Dermis blood vessel endothelial cell (primary cell): ENCODE measurements around the gene INPP5D. TPM values are rescaled to one million over a fixed set of nuclear protein-coding genes. Genes with fewer than 3 reads are reported as not detected.
"Not testable (repeated sequence)": the region's sequence is repeated elsewhere in the genome, so short reads cannot be mapped to it uniquely, and the experiment has no call there.

Source experiments
- DNase-seq: peaks from one replicate; pipeline ENCODE4 v3.0.0; 2010
- total RNA-seq: library from RNA; depleted of rRNA; stranded (reverse); fragments of >200 nt; gene quantifications from 2 replicates; pipeline ENCODE4 v1.2.3, GENCODE V29; 2014

Gene INPP5D
- total RNA-seq, 1 donor from 2014 or later: 45.3 TPM

DNA sequence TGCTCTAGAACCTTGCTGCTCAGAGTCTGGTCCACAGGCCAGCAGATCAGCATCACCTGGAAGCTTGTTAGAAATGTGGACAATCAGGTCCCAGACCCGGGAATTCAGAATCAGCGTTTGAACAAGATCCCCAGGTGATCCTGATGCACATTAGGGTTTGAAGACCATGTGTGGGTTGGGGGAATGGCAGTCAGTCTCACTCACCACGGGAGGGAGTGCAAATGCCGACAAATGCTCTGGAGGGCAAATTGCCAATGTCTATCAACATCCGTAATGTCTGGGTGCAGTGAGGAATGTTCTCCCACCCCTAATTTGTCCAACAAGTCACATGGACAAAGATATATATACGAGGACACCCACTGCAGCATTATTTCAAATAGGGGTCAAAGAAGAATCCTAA is 34.5 kb downstream of the INPP5D start:
- DNase-seq: peak; percentile 19

DNA sequence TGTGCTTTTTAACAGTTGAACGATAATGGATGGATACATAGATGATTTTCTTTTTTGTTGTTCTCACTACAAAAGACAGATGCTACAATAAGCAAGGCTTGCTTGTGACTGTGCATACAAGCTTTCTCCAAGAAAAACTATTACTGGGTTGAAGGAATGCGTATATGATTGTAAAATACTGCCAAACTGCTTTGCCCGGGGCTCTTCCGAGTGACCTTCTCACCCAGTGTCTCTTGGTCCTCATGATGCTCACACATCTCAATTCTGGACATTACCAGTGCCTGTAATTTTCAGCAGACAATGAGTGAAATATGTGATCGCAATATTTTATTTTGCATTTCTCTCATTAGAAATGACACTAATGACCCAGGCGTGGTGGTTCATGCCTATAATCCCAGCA is 35.9 kb downstream of the INPP5D start:
- no peak for DNase-seq

DNA sequence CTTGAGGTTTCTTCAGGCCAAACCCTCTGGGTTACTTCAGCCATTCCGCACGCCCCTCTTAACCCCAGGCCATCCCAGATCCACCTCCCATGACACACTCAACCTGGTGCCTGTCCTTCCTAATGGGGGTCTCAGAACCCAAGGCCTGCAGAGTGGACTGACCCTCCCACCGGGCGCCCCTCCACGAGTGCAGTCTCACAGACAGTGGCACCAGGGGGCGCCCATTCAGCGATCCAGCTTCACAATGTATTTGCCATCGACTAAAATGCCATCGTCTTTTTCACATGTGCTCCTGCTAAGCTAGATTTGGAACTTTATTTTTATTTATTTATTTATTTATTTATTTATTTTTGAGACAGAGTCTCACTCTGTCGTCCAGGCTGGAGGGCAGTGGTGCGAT is 38.5 kb downstream of the INPP5D start:
- DNase-seq: peak; percentile 21

DNA sequence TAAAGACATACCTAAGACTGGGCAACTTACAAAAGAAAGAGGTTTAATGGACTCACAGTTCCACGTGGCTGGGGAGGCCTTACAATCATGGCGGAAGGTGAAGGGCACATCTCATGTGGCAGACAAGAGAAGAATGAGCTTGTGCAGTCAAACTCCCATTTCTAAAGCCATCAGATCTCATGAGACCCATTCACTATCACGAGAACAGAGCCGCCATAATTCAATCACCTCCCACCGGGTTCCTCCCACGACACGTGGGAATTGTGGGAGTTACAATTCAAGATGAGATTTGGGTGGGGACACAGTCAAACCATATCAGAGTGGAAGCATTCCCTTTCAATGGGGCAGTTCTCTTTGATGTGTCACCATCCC is 39.7 kb downstream of the INPP5D start:
- DNase-seq: not testable (repeated sequence)

DNA sequence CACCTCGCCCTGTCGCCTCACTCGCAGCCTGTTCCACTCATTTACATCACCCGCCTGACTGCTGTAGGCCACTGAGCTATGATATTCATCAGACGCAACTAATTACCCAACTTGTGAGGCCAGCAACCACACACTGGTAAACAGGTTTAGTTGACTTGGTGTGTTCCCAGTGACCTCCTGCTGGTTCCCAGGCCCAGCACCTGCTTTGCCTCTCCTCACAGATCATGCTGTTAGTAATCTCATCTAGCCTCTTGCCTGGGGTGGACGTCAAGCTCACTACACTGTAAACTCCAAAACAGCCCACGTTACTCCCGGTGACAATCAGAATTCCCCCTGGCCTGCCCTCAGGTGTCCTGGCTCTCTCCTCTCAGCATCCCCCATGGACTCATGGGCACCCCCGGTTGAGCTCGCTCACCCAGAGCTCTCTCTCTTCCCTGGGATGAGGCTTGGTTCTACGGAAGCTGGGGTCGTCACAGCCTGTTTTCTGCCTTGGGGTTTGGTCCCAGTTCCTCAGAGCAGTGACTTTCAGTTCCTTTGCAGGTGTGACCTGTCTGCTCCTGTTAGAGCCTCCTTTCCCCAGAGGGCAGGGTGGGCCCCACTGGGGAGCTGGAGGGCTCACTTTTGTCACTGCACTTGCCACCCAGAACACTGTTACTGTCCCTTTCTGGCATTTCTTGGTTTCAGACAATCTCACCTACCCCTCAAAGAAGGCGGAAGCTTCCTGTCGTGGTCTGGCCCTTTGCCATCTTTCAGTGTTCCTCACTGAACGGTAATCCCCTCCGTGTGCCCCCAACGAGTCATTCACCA is 40.3 kb downstream of the INPP5D start:
- DNase-seq: no peak

DNA sequence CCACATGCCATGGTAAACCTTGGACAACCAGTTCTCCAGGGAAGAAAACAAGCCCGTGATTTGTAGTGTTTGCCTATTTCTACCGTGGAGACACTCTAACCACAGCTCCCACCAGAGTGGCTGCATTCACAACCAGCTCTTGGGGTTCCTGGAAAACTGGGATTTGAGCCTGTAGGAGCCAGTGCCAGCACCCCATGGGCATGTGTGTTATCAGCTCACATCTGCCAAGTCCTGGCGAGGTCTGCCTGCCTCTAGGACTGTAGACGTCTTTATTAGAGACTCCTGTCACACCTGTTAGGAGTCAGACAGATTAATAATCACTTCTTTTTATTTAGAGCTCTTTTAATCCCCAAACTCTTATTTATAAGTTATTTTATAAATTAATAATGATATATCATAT is 41.0 kb downstream of the INPP5D start:
- no peak for DNase-seq

DNA sequence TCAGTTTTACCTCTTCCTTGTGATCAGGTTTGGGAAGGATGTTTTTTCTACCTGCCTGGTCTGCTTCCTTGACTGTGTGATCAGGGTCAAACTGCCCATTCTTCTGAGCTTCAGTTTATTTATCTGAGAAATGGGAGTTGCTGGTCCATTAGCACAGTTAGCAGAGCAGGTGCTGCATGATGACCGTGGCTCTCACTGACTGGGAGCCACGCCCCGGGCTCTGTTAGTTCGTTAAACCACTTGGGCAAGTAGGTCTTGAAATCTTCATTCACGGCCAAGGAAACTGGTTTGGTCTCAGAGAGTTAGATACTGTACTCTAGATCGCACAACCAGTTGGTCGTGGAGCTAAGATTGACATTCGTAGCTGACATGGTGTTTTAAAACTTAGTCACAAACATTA is 41.7 kb downstream of the INPP5D start:
- DNase-seq: no peak

DNA sequence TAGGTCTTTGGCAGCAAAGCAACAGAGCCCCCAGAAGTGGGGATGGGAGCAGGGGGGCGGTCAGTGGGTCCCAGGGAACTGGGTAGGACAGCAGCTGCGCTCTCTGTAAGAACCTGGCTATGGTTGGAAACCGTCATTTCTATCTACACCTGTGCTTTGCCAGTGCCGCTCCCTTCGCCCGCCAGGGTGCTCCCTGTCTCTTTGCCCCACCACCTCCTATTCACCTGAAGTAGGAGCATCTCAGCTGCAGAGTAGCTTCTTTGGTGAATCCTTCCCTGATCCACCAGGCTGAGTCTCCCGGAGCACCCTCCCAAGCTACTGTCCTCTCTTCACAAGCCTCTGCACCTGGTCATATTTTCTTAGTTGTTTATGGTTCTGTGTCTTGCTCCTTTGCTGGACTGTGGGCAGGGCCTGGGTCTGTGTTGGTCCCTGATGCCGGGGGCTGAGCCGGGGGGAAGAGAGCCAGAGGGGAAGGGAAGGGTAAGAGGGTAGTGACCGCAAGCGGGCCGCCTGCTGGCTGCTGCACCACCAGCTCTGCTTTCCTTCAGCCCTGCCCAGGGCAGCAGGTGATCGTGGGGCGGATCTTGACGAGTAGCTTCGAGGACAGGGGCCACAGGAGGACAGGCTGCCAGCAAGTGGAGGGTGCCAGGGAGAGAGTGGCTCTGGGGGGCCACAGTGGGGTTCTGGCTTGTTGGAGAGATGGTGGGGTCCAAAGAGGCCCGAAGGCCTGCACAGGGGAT is 45.2 kb downstream of the INPP5D start:
- no peak for DNase-seq

DNA sequence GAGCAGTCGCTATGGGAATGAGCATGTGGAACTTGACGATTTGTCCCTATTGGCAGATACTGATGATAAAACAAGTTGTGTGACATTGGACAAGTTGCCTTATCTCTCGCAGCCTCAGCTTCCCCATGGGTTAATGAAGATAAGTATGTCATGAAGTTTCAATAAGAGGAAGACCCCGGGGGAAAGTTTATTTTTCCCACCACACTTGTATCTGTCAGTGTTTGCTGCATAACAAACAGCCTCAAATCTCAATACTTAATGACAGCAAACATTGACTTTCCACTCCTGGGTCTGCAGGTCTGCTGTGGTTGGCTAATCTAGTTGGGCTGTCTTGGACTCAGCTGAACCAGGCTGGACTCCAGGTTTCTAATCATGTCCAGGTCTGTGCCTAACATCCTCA is 45.8 kb downstream of the INPP5D start:
- DNase-seq: no peak

DNA sequence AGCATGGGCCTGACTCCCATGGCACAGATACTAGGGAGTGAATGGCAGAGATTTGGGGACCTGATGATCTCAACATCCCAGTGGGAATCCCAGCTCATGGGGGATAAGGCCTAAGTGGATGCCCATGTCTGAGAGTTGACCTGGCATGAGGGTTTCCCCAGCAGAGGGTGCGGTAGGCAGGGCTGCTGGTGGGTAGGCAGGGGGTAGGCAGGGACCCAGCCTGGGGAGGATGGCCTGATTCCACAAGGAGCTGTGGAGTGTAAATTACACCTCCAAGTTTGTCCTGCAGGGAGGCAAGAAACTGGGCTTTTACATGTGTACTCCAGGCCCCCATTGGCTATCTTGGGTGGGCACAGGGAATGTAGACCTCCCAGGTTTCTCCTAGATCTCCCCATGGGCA is 46.9 kb downstream of the INPP5D start:
- DNase-seq: no peak

DNA sequence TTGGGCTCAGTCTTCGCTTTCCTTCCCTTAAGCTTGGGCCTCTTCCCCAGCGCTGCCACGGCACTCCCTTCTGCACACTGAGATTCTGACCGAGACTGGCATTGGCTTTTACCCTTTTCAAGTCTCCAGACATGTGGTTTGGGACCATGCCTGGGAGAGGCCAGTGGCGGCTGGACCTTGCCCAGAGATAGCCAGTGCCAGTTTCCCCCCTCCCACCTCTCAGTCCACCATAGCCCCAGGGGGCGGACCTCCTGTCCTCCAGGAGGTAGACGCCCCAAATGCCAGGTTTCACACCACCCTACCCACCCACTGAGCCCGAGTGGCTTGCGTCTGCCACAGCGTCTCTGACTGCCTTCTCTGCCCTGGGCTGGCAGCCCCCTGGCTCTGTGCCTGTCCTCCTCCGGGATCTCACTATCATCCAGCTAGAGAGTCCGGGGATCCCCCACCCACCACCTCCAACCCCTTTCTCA is 47.7 kb downstream of the INPP5D start:
- no peak for DNase-seq

DNA sequence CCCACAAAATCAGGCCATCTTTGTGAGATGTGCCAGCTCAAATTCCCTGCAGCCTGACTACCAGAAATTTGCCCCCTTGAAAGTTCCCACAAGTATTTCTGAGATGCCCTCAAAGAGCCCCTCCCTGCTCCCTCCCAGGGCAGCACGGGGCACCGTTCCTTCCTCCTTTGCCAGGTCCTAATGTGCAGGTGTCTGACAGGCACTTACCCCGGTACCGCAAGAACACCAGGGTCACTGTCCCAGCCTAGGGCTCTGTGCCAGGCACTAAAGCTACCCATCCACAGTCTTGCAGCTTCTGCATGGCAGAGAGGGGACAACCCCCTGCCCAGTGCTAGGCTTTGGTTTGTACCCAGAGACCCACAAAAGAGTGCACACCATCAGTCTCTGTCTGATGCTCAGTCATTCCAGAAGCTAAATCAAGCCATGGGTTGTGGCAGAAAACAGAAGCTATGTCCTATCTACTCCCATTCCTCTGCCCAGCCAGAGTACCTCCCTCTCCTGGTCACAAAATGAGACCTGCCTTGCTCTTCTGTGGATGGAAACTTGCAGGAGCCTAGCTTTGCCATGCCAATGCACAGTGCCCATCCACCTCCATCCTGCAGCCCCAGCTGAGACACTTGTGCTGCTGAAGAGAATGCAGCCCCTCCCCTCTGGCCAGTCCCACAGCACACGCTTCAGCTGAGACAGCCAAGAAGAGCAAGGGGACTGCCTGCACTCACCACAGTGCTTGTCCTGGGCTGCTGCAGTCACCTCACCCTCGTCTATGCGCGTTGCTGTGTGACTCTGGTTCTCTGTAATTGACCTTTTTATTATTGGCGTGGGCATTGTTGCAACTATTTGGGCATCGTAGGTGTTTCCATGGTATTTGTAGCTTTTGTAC is 48.7 kb downstream of the INPP5D start:
- DNase-seq: no peak

DNA sequence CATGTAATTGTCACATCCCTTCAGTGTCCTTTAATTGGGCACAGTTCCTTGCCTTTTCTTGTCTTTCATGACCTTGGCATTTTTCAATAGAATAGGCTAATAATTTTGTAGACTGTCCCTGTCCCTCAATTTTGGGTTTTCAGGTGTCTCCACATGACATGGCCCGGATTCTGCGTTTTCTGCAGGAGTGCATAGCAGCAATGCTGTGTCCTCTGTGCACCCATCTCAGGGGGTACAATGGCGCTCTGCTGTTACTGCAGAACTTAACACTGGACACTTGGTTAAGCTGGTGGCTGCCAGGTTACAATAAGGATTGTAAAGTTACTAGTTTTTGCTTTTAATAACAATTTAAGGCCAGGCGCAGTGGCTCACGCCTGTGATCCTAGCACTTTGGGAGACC is 51.3 kb downstream of the INPP5D start:
- no peak for DNase-seq

DNA sequence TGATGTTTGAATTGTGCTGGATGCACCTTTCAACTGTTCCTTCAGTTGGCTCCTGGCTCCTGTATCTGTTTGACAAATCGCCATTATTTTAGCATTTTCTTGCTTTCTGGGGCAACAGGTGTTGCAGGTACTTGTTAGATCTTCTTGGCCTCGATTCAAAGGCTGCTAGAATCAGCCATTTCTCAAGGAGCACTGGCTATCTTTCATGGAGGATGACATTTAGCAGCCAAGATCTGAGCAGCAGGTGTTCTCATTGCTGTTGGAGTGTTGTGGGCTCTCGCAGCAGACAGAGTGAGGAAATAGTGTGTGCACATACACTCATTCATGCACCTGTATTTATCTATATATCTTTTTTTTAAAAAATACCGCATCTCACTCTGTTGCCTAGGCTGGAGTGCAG is 52.2 kb downstream of the INPP5D start:
- DNase-seq: no peak

DNA sequence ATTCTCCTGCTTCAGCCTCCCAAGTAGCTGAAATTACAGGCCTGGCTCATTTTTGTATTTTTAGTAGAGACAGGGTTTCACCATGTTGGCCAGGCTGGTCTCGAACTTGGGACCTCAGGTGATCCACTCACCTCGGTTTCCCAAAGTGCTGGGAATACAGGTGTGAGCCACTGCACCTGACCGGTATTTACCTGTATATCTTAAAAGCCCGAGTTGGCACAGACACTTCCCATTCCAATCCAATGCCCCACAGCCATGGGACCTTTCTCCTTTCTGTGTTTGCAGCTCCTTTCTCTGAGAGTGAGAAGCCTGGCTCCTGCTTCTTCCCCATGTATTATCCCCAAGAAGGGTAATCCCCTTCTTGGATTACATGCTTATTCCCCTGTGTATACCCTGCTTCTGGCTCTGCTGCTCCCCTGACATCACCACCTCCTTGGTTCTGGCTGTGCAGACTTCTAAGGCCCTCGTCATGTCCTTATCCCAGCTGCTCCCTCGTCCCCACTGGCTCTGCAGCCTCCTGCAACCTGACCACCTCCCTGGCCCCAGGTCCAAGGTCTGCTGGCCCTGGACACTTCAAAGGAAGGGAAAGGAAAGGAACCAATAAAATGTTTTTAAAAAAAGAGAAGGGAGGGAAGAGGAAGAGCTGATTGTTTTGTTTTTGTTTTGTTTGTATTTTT is 52.8 kb downstream of the INPP5D start:
- DNase-seq: no peak

DNA sequence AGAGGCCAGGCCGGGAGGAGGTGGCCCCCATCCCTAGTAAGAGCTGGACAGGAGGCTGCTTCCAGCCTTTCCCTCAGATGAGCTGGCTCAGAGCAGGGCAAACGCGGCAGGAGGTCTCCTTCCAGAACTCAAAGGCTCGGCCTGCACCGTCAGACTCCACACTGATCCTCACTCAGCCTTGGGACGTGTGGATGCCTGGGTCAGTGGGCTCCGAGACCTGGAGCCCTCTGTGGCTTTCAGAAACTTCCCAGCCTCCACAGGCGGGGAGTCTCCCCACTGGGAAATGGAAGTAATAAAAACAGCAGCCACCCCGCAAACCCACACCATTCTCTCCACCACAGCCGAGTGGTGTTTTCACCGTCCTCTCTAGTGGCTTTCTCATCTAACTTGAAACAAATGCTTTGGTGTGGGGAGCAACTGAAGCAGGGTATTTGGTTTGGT is 54.3 kb downstream of the INPP5D start:
- no peak for DNase-seq

DNA sequence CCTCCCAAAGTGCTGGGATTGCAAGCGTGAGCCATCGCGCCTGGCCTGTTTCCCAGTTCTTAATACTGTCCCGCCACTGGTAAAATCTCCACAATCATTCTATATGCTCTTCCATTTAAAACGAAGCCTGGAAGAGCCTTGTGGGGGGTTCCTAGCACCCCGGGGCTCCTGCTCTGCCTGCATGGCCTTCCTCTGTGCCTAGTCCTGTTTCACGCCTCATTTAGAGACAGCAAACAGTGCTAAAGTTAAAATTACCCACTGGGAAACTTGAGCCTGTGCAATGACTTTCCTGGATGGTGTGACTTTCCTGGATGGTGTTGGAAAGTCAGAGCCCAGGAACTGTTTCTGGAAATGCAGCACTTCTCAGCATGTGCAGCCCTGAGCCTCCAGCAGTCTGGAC is 55.0 kb downstream of the INPP5D start:
- no peak for DNase-seq

DNA sequence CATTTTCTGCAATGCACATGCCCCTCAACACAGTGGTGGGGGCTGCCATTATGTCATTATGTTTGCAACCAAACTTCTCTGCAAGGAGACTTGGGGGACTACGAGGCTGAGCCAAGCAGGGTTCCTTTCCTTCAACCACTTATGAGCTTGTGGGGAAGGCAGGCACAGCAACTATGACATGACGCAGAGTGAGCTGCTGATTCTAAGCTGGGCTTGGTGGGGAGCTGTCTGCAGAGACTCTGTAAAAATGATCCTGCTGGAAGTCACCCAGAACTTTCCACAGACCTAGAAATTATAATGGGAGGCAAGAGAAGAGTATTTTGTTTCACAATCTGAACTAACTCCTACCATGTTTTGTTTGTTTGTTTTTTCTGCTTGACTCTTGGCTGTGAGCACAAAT is 55.6 kb downstream of the INPP5D start:
- DNase-seq: no peak

DNA sequence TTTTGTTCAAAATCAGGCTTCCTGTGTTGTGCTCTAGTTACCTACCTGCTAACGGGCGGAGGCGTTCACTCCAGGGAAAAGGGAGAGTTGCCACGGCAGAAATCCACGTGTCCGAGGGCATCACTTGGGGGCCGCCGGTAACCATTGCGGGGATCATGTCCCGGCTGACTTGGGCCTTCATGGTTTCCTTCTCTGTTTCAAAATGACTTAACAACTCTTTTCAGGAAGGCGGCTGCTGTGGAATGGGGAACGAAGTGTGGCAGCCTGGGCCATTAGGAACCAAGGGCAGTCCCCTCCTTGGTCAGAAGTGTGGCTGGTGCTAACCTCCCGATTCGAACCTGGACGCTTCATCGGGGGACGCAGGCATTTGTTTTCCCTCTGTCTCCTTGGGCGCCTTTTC is 56.8 kb downstream of the INPP5D start:
- DNase-seq: no peak

DNA sequence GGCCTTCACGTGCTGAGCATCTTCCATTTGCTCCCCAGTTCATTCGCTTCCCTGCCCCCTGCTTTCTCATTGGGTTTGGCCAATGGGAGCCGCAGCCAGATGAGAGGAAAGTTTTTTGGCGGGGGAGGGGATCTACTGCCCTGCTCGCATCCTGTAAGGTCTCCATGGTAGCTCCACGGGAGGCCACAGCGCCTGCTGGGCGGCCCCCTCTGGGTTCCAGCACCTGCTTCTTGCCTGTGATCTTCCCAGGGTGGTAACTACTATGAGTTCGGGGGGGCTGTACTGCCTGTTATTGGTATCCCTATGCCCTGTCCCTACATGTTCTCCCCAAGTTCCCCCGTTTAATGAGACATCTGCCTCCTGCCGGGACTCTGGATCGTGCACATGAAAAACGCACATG is 57.2 kb downstream of the INPP5D start:
- DNase-seq: no peak

DNA sequence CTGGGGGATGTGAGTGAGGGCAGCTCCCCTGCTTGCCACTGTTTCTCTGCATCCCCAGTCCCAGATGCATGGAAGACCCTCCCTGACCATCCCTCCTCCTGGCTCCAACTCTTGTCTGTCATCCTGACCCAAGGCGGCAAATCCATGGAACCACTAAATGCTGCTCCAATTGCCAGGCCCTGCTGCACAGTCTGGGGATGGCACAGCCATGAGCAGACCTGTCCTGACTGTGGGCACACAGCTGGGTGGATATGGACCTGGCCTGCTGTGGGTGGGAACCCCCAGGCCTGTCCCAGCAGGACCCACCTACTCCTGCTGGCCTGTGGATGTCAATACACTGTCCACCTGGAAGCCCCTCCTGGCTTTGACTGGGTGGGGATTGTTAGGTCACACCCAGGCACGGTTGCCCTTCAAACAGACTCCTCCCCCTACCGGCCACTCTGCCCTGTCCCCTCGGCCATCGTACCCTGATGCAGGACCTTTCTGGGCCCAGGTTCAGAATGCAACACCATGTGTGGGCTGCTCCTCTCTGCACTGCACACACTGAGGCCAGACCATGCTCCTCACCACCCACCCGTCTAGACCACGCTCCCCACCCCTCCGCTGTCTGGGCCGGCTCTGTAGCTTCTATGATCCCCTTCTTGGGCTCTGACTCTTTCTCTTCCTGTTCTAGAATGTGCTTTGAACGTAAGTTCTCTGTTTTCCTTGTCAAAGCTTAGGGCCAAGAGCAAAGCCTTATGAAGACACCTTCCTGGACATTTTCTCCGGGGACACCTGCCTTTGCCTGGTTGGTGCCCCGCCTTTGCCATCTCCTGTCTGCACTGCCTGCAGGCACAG is 57.9 kb downstream of the INPP5D start:
- DNase-seq: no peak

DNA sequence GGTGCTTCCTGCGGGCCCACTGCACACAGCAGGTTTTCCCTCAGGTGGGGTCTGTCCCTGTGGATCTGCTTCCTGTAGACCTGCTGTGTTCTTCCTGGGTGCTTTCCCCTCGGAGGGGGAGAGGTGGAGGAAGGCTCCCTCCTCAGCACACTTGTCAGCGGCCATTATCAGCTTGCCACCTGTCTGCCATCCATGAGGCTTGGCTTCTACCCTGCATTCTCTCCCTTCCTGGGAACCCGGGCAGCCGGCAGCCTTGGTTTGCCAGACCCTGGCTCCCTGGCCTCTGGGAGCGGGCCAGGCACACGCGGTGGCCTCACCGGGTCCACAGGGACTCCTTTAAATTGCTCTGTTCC is 58.5 kb downstream of the INPP5D start:
- no peak for DNase-seq
